Measurements from ENCODE around the gene MTARC2. TPM values are rescaled to one million over a fixed set of nuclear protein-coding genes. Genes with fewer than 3 reads are reported as not detected.
A peak's percentile ranks its signal among the peaks of the same experiment; 100 is the strongest.

Gene MTARC2
- total and polyA plus RNA-seq, 4 experiments from 2014 or later = 0.25 TPM; not detected in 3

GRCh38 chr1:220755309-220755708 lies 7.2 kb downstream of the MTARC2 start:
- intact Hi-C loops (cut with micrococcal nuclease) = no loop called here
- no peak overlapping the region for H3K4me3 Mint-ChIP-seq
- peaks cover 21 to 35% of the 10 kb centered on the region in 2 donors for H3K27me3 Mint-ChIP-seq
- Histone ChIP-seq H3K27me3 (ENCODE audit: insufficient read depth, low read length) (peaks cover 3% of the 10 kb centered on the region), H3K36me3 (ENCODE audit: insufficient read depth, low read length) (no peaks in the 10 kb centered on the region), H3K27ac (ENCODE audit: low read depth, low read length) (no peak overlapping the region), H3K4me1 (ENCODE audit: insufficient read depth, low read length) (no peaks in the 10 kb centered on the region), H3K9me3 (ENCODE audit: control insufficient read depth in 1 of 2, low read length in 2 of 2) (no peaks in the 10 kb centered on the region), H3K4me3 (ENCODE audit: low read length in 2 of 2) (no peak overlapping the region)
- peaks cover 0 to 1% (median 0%) of the 10 kb centered on the region in 4 donors for H3K4me1 Mint-ChIP-seq
- POLR2A ChIA-PET (ENCODE audit: partially characterized antibody) = no interaction called here
- no peaks in the 10 kb centered on the region for H3K9me3 Mint-ChIP-seq
- H3K36me3 Mint-ChIP-seq = no peaks in the 10 kb centered on the region
- no peak for DNase-seq
- no peak overlapping the region for H3K27ac Mint-ChIP-seq
- CTCF ChIA-PET (ENCODE audit: partially characterized antibody) = no interaction called here

GRCh38 chr1:220757441-220757840 lies 9.3 kb downstream of the MTARC2 start:
- POLR2A ChIA-PET (ENCODE audit: partially characterized antibody) = no interaction called here
- H3K36me3 Mint-ChIP-seq = no peaks in the 10 kb centered on the region
- CTCF ChIA-PET (ENCODE audit: partially characterized antibody) = interaction anchor here (1.4 kb wide), 1 partner anchor 8 kb away, joined by 3 read pairs; no protein-coding TSS in a partner anchor
- DNase-seq = no peak
- intact Hi-C loops (cut with micrococcal nuclease) = no loop called here
- Histone ChIP-seq H3K9me3 (ENCODE audit: control insufficient read depth in 1 of 2, low read length in 2 of 2) (no peaks in the 10 kb centered on the region), H3K36me3 (ENCODE audit: insufficient read depth, low read length) (no peaks in the 10 kb centered on the region), H3K27ac (ENCODE audit: low read depth, low read length) (no peak overlapping the region), H3K4me1 (ENCODE audit: insufficient read depth, low read length) (no peaks in the 10 kb centered on the region), H3K27me3 (ENCODE audit: insufficient read depth, low read length) (no peaks in the 10 kb centered on the region), H3K4me3 (ENCODE audit: low read length in 2 of 2) (no peak overlapping the region)
- peaks cover 0 to 1% (median 0%) of the 10 kb centered on the region in 4 donors for H3K4me1 Mint-ChIP-seq
- no peaks in the 10 kb centered on the region for H3K9me3 Mint-ChIP-seq
- no peak overlapping the region for H3K4me3 Mint-ChIP-seq
- H3K27me3 Mint-ChIP-seq = peaks cover 11 to 22% of the 10 kb centered on the region in 2 donors
- H3K27ac Mint-ChIP-seq = no peak overlapping the region

GRCh38 chr1:220759147-220759546 lies 11.0 kb downstream of the MTARC2 start:
- H3K4me1 ChIP-seq (ENCODE audit: insufficient read depth, low read length) = no peaks in the 10 kb centered on the region
- POLR2A ChIA-PET (ENCODE audit: partially characterized antibody) = no interaction called here
- no peaks in the 10 kb centered on the region for H3K36me3 ChIP-seq (ENCODE audit: insufficient read depth, low read length)
- Mint-ChIP-seq H3K27me3 (peaks cover 11 to 20% of the 10 kb centered on the region in 2 donors), H3K36me3 (no peaks in the 10 kb centered on the region), H3K9me3 (no peaks in the 10 kb centered on the region), H3K4me1 (peaks cover 0 to under 1% (median 0%) of the 10 kb centered on the region in 4 donors), H3K27ac (peak overlapping the region in 1 of 7 donors; percentile 37), H3K4me3 (no peak overlapping the region)
- H3K9me3 ChIP-seq (ENCODE audit: control insufficient read depth in 1 of 2, low read length in 2 of 2) = no peaks in the 10 kb centered on the region
- intact Hi-C loops (cut with micrococcal nuclease) = no loop called here
- H3K4me3 ChIP-seq (ENCODE audit: low read length in 2 of 2) = no peak overlapping the region
- CTCF ChIA-PET (ENCODE audit: partially characterized antibody) = no interaction called here
- H3K27me3 ChIP-seq (ENCODE audit: insufficient read depth, low read length) = no peaks in the 10 kb centered on the region
- H3K27ac ChIP-seq (ENCODE audit: low read depth, low read length) = no peak overlapping the region
- no peak for DNase-seq

- Histone ChIP-seq H3K36me3 (ENCODE audit: insufficient read depth, low read length) (no peaks in the 10 kb centered on the region), H3K4me3 (ENCODE audit: low read length in 2 of 2) (no peak overlapping the region), H3K27ac (ENCODE audit: low read depth, low read length) (no peak overlapping the region), H3K4me1 (ENCODE audit: insufficient read depth, low read length) (no peaks in the 10 kb centered on the region), H3K27me3 (ENCODE audit: insufficient read depth, low read length) (no peaks in the 10 kb centered on the region), H3K9me3 (ENCODE audit: control insufficient read depth in 1 of 2, low read length in 2 of 2) (no peaks in the 10 kb centered on the region)
- no peak for DNase-seq
- Mint-ChIP-seq H3K36me3 (no peaks in the 10 kb centered on the region), H3K9me3 (no peaks in the 10 kb centered on the region), H3K27me3 (peaks cover 11 to 17% of the 10 kb centered on the region in 2 donors), H3K4me3 (no peak overlapping the region), H3K4me1 (no peaks in the 10 kb centered on the region), H3K27ac (no peak overlapping the region)
- ChIA-PET CTCF (ENCODE audit: partially characterized antibody) (interaction anchor here (0.9 to 1.9 kb wide), 3 partner anchors 11 to 28 kb away, joined by 3 to 7 read pairs (median 4); no protein-coding TSS in a partner anchor), POLR2A (ENCODE audit: partially characterized antibody) (no interaction called here)
- intact Hi-C loops (cut with micrococcal nuclease) = no loop called here
Measured at GRCh38 chr1:220761688-220762427, 13.7 kb downstream of the MTARC2 start.

GRCh38 chr1:220764757-220765156 lies 16.6 kb downstream of the MTARC2 start:
- Histone ChIP-seq H3K9me3 (ENCODE audit: control insufficient read depth in 1 of 2, low read length in 2 of 2) (no peaks in the 10 kb centered on the region), H3K4me3 (ENCODE audit: low read length in 2 of 2) (no peak overlapping the region), H3K27ac (ENCODE audit: low read depth, low read length) (no peak overlapping the region), H3K27me3 (ENCODE audit: insufficient read depth, low read length) (no peaks in the 10 kb centered on the region), H3K36me3 (ENCODE audit: insufficient read depth, low read length) (no peaks in the 10 kb centered on the region), H3K4me1 (ENCODE audit: insufficient read depth, low read length) (no peaks in the 10 kb centered on the region)
- ChIA-PET CTCF (ENCODE audit: partially characterized antibody) (no interaction called here), POLR2A (ENCODE audit: partially characterized antibody) (no interaction called here)
- Mint-ChIP-seq H3K27me3 (peaks cover 5 to 7% of the 10 kb centered on the region in 2 donors), H3K4me1 (no peaks in the 10 kb centered on the region), H3K4me3 (no peak overlapping the region), H3K36me3 (no peaks in the 10 kb centered on the region), H3K9me3 (no peaks in the 10 kb centered on the region), H3K27ac (no peak overlapping the region)
- intact Hi-C loops (cut with micrococcal nuclease) = no loop called here
- DNase-seq = no peak

GRCh38 chr1:220767312-220768125 lies 19.4 kb downstream of the MTARC2 start:
- Mint-ChIP-seq H3K4me1 (no peaks in the 10 kb centered on the region), H3K36me3 (no peaks in the 10 kb centered on the region), H3K27ac (no peak overlapping the region), H3K27me3 (peaks cover 3 to 9% of the 10 kb centered on the region in 2 donors), H3K4me3 (no peak overlapping the region), H3K9me3 (no peaks in the 10 kb centered on the region)
- H3K36me3 ChIP-seq (ENCODE audit: insufficient read depth, low read length) = no peaks in the 10 kb centered on the region
- no peak for DNase-seq
- no peak overlapping the region for H3K27ac ChIP-seq (ENCODE audit: low read depth, low read length)
- no peak overlapping the region for H3K4me3 ChIP-seq (ENCODE audit: low read length in 2 of 2)
- intact Hi-C loops (cut with micrococcal nuclease) = no loop called here
- H3K27me3 ChIP-seq (ENCODE audit: insufficient read depth, low read length) = no peaks in the 10 kb centered on the region
- ChIA-PET CTCF (ENCODE audit: partially characterized antibody) (interaction anchor here (1.9 kb wide), 1 partner anchor 9 kb away, joined by 5 read pairs; no protein-coding TSS in a partner anchor), POLR2A (ENCODE audit: partially characterized antibody) (no interaction called here)
- no peaks in the 10 kb centered on the region for H3K4me1 ChIP-seq (ENCODE audit: insufficient read depth, low read length)
- no peaks in the 10 kb centered on the region for H3K9me3 ChIP-seq (ENCODE audit: control insufficient read depth in 1 of 2, low read length in 2 of 2)

- no peak overlapping the region for H3K27ac Mint-ChIP-seq
- H3K4me3 Mint-ChIP-seq = no peak overlapping the region
- no peaks in the 10 kb centered on the region for H3K4me1 Mint-ChIP-seq
- H3K27me3 Mint-ChIP-seq = peaks cover 3 to 9% of the 10 kb centered on the region in 2 donors
- POLR2A ChIA-PET (ENCODE audit: partially characterized antibody) = no interaction called here
- Histone ChIP-seq H3K9me3 (ENCODE audit: control insufficient read depth in 1 of 2, low read length in 2 of 2) (no peaks in the 10 kb centered on the region), H3K4me1 (ENCODE audit: insufficient read depth, low read length) (no peaks in the 10 kb centered on the region), H3K27me3 (ENCODE audit: insufficient read depth, low read length) (no peaks in the 10 kb centered on the region), H3K4me3 (ENCODE audit: low read length in 2 of 2) (no peak overlapping the region), H3K36me3 (ENCODE audit: insufficient read depth, low read length) (no peaks in the 10 kb centered on the region), H3K27ac (ENCODE audit: low read depth, low read length) (no peak overlapping the region)
- no peaks in the 10 kb centered on the region for H3K9me3 Mint-ChIP-seq
- CTCF ChIA-PET (ENCODE audit: partially characterized antibody) = interaction anchor here (1.9 kb wide), 1 partner anchor 8 kb away, joined by 5 read pairs; no protein-coding TSS in a partner anchor
- H3K36me3 Mint-ChIP-seq = no peaks in the 10 kb centered on the region
- intact Hi-C loops (cut with micrococcal nuclease) = no loop called here
- DNase-seq = no peak
Measured at GRCh38 chr1:220768126-220768601, 20.0 kb downstream of the MTARC2 start.
